ENCODE results near the gene DNM3.
"Not testable (repeated sequence)": the region's sequence is repeated elsewhere in the genome, so short reads cannot be mapped to it uniquely, and the experiment has no call there.

DNM3 gene

GRCh38 chr1:172354291-172355274 is 513.3 kb downstream of the DNM3 start:
- H3K36me3 ChIP-seq (ENCODE audit: control insufficient read depth, insufficient read depth, low read length), result no peaks in the 10 kb centered on the region
- H3K27ac ChIP-seq (ENCODE audit: low read depth, low read length), result no peak overlapping the region
- no peak overlapping the region for H3K4me3 ChIP-seq (ENCODE audit: low read length)
- no peaks in the 10 kb centered on the region for H3K27me3 ChIP-seq (ENCODE audit: control insufficient read depth, insufficient read depth, low read length)
- H3K9ac ChIP-seq (ENCODE audit: low read length), result no peak overlapping the region
- H3K4me1 ChIP-seq (ENCODE audit: control insufficient read depth, insufficient read depth, low read length), result peaks cover 21% of the 10 kb centered on the region

GRCh38 chr1:172356620-172357019 is 515.3 kb downstream of the DNM3 start:
- Histone ChIP-seq H3K4me1 (ENCODE audit: control insufficient read depth, insufficient read depth, low read length) (peaks cover 36% of the 10 kb centered on the region), H3K9ac (ENCODE audit: low read length) (no peak overlapping the region)

GRCh38 chr1:172357753-172358385 is 516.6 kb downstream of the DNM3 start:
- H3K9ac ChIP-seq (ENCODE audit: low read length), result peak overlapping the region; percentile 22
- no peaks in the 10 kb centered on the region for H3K27me3 ChIP-seq (ENCODE audit: control insufficient read depth, insufficient read depth, low read length)
- no peaks in the 10 kb centered on the region for H3K36me3 ChIP-seq (ENCODE audit: control insufficient read depth, insufficient read depth, low read length)
- peak overlapping the region; percentile 36 for H3K4me3 ChIP-seq (ENCODE audit: low read length)
- H3K27ac ChIP-seq (ENCODE audit: low read depth, low read length), result peak overlapping the region; percentile 65
- H3K4me1 ChIP-seq (ENCODE audit: control insufficient read depth, insufficient read depth, low read length), result peaks cover 36% of the 10 kb centered on the region

More at GRCh38 chr1:172356620-172357019, 515.3 kb downstream of the DNM3 start:
- Histone ChIP-seq H3K4me3 (ENCODE audit: low read length) (no peak overlapping the region), H3K36me3 (ENCODE audit: control insufficient read depth, insufficient read depth, low read length) (no peaks in the 10 kb centered on the region), H3K27me3 (ENCODE audit: control insufficient read depth, insufficient read depth, low read length) (no peaks in the 10 kb centered on the region), H3K27ac (ENCODE audit: low read depth, low read length) (peak overlapping the region; percentile 46)

- Histone ChIP-seq H3K4me1 (ENCODE audit: control insufficient read depth, insufficient read depth, low read length) (peaks cover 36% of the 10 kb centered on the region), H3K27ac (ENCODE audit: low read depth, low read length) (peak overlapping the region; percentile 65), H3K36me3 (ENCODE audit: control insufficient read depth, insufficient read depth, low read length) (no peaks in the 10 kb centered on the region), H3K4me3 (ENCODE audit: low read length) (no peak overlapping the region), H3K9ac (ENCODE audit: low read length) (no peak overlapping the region), H3K27me3 (ENCODE audit: control insufficient read depth, insufficient read depth, low read length) (no peaks in the 10 kb centered on the region)
Observed at GRCh38 chr1:172359491-172359999, 518.2 kb downstream of the DNM3 start.

DNA sequence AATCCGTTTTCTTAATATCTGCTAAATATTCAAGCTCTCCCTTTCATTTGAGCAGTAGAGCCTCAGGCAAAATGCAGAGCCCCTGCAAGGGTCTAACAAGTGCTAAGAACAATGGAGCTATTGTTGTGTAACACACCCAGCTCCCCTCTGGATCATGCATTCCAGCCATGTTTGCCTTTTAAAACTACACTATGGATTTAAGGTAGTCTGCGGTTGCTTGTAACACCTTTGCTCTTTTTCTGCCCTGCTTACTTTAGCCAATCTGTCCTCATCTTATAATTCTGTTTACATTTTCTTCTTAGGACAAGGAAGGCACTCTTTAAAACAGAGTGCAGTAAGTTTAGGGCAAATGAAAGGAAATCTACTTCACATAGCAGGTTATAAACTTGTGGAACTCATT is 519.2 kb downstream of the DNM3 start:
- no peak overlapping the region for H3K4me3 ChIP-seq (ENCODE audit: low read length)
- H3K27me3 ChIP-seq (ENCODE audit: control insufficient read depth, insufficient read depth, low read length), result no peaks in the 10 kb centered on the region
- peak overlapping the region; percentile 5 for H3K27ac ChIP-seq (ENCODE audit: low read depth, low read length)
- no peak overlapping the region for H3K9ac ChIP-seq (ENCODE audit: low read length)
- peaks cover 36% of the 10 kb centered on the region for H3K4me1 ChIP-seq (ENCODE audit: control insufficient read depth, insufficient read depth, low read length)
- no peaks in the 10 kb centered on the region for H3K36me3 ChIP-seq (ENCODE audit: control insufficient read depth, insufficient read depth, low read length)

DNA sequence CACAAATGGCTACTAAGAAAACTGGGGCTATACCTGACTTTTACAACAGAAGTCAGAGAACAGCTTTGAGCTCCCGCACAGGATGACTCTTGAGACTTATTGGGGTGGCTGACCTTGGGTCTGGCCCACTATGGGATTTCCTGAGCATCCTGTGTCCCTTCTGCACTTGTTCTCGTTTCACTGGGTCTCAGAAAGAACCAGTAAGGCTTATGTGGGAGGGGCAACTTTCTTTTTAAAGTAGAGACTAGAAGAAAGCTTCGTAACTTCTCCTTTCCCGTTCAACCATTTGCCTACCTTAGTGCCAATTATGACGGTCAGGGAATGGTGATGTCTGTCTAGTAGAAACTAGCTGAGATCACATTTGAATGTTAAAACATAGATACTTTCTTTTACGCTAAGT is 519.7 kb downstream of the DNM3 start:
- Histone ChIP-seq H3K9ac (ENCODE audit: low read length) (no peak overlapping the region), H3K27ac (ENCODE audit: low read depth, low read length) (peak overlapping the region; percentile 5), H3K27me3 (ENCODE audit: control insufficient read depth, insufficient read depth, low read length) (no peaks in the 10 kb centered on the region), H3K4me1 (ENCODE audit: control insufficient read depth, insufficient read depth, low read length) (peaks cover 33% of the 10 kb centered on the region), H3K36me3 (ENCODE audit: control insufficient read depth, insufficient read depth, low read length) (no peaks in the 10 kb centered on the region), H3K4me3 (ENCODE audit: low read length) (no peak overlapping the region)

DNA sequence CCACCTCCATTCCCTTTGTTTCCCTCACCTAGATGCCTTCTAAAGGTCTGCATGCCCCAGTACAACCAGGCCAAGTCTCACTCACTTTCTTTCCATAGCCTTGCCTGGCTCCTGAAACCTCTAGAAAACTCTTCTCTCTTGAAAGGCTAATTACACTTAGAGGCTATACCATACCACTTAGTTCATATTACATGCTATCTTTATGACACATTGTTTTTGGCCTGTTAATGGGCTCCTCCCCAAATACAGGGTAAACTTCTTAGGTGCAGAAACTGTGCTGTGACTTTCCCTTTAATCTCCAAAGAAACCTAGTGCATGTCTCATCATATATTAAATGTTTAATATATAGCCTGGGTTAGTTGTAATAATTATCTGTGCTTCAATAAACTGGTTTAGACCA is 522.6 kb downstream of the DNM3 start:
- H3K9ac ChIP-seq (ENCODE audit: low read length), result no peak overlapping the region
- peaks cover 17% of the 10 kb centered on the region for H3K4me1 ChIP-seq (ENCODE audit: control insufficient read depth, insufficient read depth, low read length)
- H3K27ac ChIP-seq (ENCODE audit: low read depth, low read length), result no peak overlapping the region
- H3K36me3 ChIP-seq (ENCODE audit: control insufficient read depth, insufficient read depth, low read length), result no peaks in the 10 kb centered on the region
- no peak overlapping the region for H3K4me3 ChIP-seq (ENCODE audit: low read length)
- no peaks in the 10 kb centered on the region for H3K27me3 ChIP-seq (ENCODE audit: control insufficient read depth, insufficient read depth, low read length)

GRCh38 chr1:172371646-172372045 is 530.3 kb downstream of the DNM3 start:
- H3K27me3 ChIP-seq (ENCODE audit: control insufficient read depth, insufficient read depth, low read length); H3K36me3 ChIP-seq (ENCODE audit: control insufficient read depth, insufficient read depth, low read length): not testable (repeated sequence)

GRCh38 chr1:172373864-172374263 is 532.6 kb downstream of the DNM3 start:
- H3K36me3 ChIP-seq (ENCODE audit: control insufficient read depth, insufficient read depth, low read length), result no peaks in the 10 kb centered on the region
- H3K9ac ChIP-seq (ENCODE audit: low read length), result no peak overlapping the region
- no peak overlapping the region for H3K27ac ChIP-seq (ENCODE audit: low read depth, low read length)
- no peak overlapping the region for H3K4me3 ChIP-seq (ENCODE audit: low read length)
- no peaks in the 10 kb centered on the region for H3K4me1 ChIP-seq (ENCODE audit: control insufficient read depth, insufficient read depth, low read length)
- H3K27me3 ChIP-seq (ENCODE audit: control insufficient read depth, insufficient read depth, low read length), result no peaks in the 10 kb centered on the region

More at GRCh38 chr1:172371646-172372045, 530.3 kb downstream of the DNM3 start:
- not testable (repeated sequence) for H3K4me1 ChIP-seq (ENCODE audit: control insufficient read depth, insufficient read depth, low read length); H3K4me3 ChIP-seq (ENCODE audit: low read length); H3K27ac ChIP-seq (ENCODE audit: low read depth, low read length); H3K9ac ChIP-seq (ENCODE audit: low read length)

- Histone ChIP-seq H3K36me3 (ENCODE audit: control insufficient read depth, insufficient read depth, low read length) (no peaks in the 10 kb centered on the region), H3K27ac (ENCODE audit: low read depth, low read length) (no peak overlapping the region), H3K9ac (ENCODE audit: low read length) (no peak overlapping the region), H3K4me3 (ENCODE audit: low read length) (no peak overlapping the region), H3K4me1 (ENCODE audit: control insufficient read depth, insufficient read depth, low read length) (no peaks in the 10 kb centered on the region), H3K27me3 (ENCODE audit: control insufficient read depth, insufficient read depth, low read length) (no peaks in the 10 kb centered on the region)
Observed at GRCh38 chr1:172375211-172375631, 533.9 kb downstream of the DNM3 start.

DNA sequence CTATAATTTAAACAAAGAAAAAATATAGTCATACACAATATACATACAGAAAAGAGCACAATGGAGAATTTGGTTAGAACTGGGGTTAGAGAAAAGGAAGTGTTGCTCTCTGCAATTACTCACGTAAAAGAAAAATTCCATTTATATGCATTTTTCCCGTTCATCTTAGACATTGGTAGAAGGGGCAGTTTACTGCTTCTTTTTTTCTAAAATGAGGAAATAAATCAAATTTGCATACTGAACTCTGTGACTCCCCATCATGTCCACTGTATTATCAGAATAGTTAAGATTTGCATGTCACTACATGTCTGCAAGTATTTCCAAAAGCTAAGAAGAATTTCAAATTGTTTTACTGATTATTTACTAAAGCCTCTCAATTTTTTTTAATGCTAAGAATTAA is 535.1 kb downstream of the DNM3 start:
- H3K4me3 ChIP-seq (ENCODE audit: low read length), result no peak overlapping the region
- no peak overlapping the region for H3K9ac ChIP-seq (ENCODE audit: low read length)
- H3K36me3 ChIP-seq (ENCODE audit: control insufficient read depth, insufficient read depth, low read length), result no peaks in the 10 kb centered on the region
- H3K27ac ChIP-seq (ENCODE audit: low read depth, low read length), result no peak overlapping the region
- H3K4me1 ChIP-seq (ENCODE audit: control insufficient read depth, insufficient read depth, low read length), result no peaks in the 10 kb centered on the region
- no peaks in the 10 kb centered on the region for H3K27me3 ChIP-seq (ENCODE audit: control insufficient read depth, insufficient read depth, low read length)

DNA sequence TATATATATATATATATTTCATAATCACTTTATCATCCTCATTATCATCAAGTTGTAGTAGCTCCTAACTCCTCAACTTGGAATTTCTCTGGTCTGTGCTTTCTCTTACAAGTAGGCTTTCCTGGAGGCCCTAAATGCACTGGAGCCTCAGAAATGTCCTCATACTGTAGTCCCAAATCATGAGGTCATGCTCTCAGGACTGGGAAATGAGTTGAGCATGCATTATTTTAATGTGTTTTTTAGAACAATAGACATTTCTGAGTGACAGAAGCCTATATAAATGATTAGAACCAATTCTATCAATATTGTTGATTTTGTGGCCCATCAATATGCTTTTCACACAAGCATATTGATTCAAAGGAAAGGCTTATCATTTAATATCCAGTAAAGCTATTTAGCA is 536.3 kb downstream of the DNM3 start:
- no peak overlapping the region for H3K27ac ChIP-seq (ENCODE audit: low read depth, low read length)
- no peaks in the 10 kb centered on the region for H3K36me3 ChIP-seq (ENCODE audit: control insufficient read depth, insufficient read depth, low read length)
- no peaks in the 10 kb centered on the region for H3K4me1 ChIP-seq (ENCODE audit: control insufficient read depth, insufficient read depth, low read length)
- no peak overlapping the region for H3K9ac ChIP-seq (ENCODE audit: low read length)
- H3K27me3 ChIP-seq (ENCODE audit: control insufficient read depth, insufficient read depth, low read length), result no peaks in the 10 kb centered on the region
- no peak overlapping the region for H3K4me3 ChIP-seq (ENCODE audit: low read length)
